HEK293 (cell line): ENCODE measurements around the gene CD207.

Source experiments
- CTCF ChIA-PET: fragments of 350-600 bp; formaldehyde crosslinking; extraction: SDS; loops from one replicate; lab custom pipeline; 2021; ENCODE audit warnings: antibody characterized with exemption; lab: Yijun Ruan, JAX
- POLR2A ChIA-PET: fragments of 300-600 bp; formaldehyde crosslinking; extraction: SDS; loops from one replicate; lab custom pipeline; 2020; ENCODE audit warnings: antibody characterized with exemption, inconsistent platforms; lab: Yijun Ruan, JAX
- H3K27ac ChIP-seq: fragments of 200-500 bp; sonication (Bioruptor generic); 2 replicates; pipeline ENCODE4 v1.5.1; 2014; ENCODE audit warnings: low read depth, low read length, control low read depth, inconsistent platforms; ENCODE audit errors: extremely low read depth
- H3K36me3 ChIP-seq, 2 experiments: fragments of 200-500 bp in 1 of 2; sonication (Bioruptor generic) in 1 of 2; 1 replicate in 1 of 2; 2 replicates in 1 of 2; pipeline ENCODE4 v1.5.1; 2014 to 2017; ENCODE audit warnings: inconsistent platforms in 2 of 2, low read length in 2 of 2; ENCODE audit not compliant: control insufficient read depth in 2 of 2, insufficient read depth in 1 of 2
- H3K4me1 ChIP-seq: fragments of 200-500 bp; sonication (Bioruptor generic); 2 replicates; pipeline ENCODE4 v1.5.1; 2014; ENCODE audit warnings: mild to moderate bottlenecking, low read length, inconsistent platforms; ENCODE audit not compliant: control insufficient read depth, insufficient read depth
- H3K4me3 ChIP-seq: 2 replicates; pipeline ENCODE4 v1.5.1; 2011; ENCODE audit warnings: low read depth, mild to moderate bottlenecking, control low read depth, low read length, moderate library complexity
- H3K9me3 ChIP-seq: fragments of 200-500 bp; sonication (Bioruptor generic); 2 replicates; pipeline ENCODE4 v1.5.1; 2014; ENCODE audit warnings: low read depth, low read length, inconsistent platforms; ENCODE audit not compliant: control insufficient read depth, insufficient read depth
- GLI2 ChIP-seq: fragments of 450-650 bp; formaldehyde crosslinking; IDR thresholded peaks from 2 replicates; pipeline ENCODE4; 2017; ENCODE audit warnings: missing biosample characterization, missing genetic modification characterization, low read depth, borderline replicate concordance
- GLIS1 ChIP-seq: fragments of 450-650 bp; formaldehyde crosslinking; IDR thresholded peaks from 2 replicates; pipeline ENCODE4 v1.5.1; 2016; ENCODE audit warnings: missing biosample characterization, missing genetic modification characterization
- HOXD13 ChIP-seq: sonication (generic); formaldehyde crosslinking; IDR thresholded peaks from 2 replicates; pipeline ENCODE4 v1.8.0; 2022; ENCODE audit warnings: missing genetic modification reagents, borderline replicate concordance
- PRDM2 ChIP-seq: fragments of 450-650 bp; formaldehyde crosslinking; IDR thresholded peaks from 2 replicates; pipeline ENCODE4 v1.5.1; 2016; ENCODE audit warnings: missing biosample characterization, missing genetic modification characterization, borderline replicate concordance
- YY1 ChIP-seq: fragments of 450-650 bp; formaldehyde crosslinking; IDR thresholded peaks from 2 replicates; pipeline ENCODE4 v1.5.1; 2018; ENCODE audit warnings: missing biosample characterization, missing genetic modification characterization
- YY2 ChIP-seq: fragments of 450-650 bp; formaldehyde crosslinking; IDR thresholded peaks from 2 replicates; pipeline ENCODE4 v1.5.1; 2016; ENCODE audit warnings: missing biosample characterization, missing genetic modification characterization
- ZFP41 ChIP-seq: fragments of 450-650 bp; formaldehyde crosslinking; IDR thresholded peaks from 2 replicates; pipeline ENCODE4 v1.5.1; 2016; ENCODE audit warnings: missing biosample characterization, missing genetic modification characterization, borderline replicate concordance
- ZNF140 ChIP-seq: fragments of 450-650 bp; formaldehyde crosslinking; IDR thresholded peaks from 2 replicates; pipeline ENCODE4 v1.5.1; 2016; ENCODE audit warnings: missing biosample characterization, missing genetic modification characterization
- ZNF18 ChIP-seq: fragments of 450-650 bp; formaldehyde crosslinking; IDR thresholded peaks from 2 replicates; pipeline ENCODE4 v1.5.1; 2016; ENCODE audit warnings: missing biosample characterization, missing genetic modification characterization
- ZNF211 ChIP-seq: fragments of 450-650 bp; formaldehyde crosslinking; IDR thresholded peaks from 2 replicates; pipeline ENCODE4 v1.5.1; 2016; ENCODE audit warnings: low read depth, missing biosample characterization, missing genetic modification characterization
- ZNF394 ChIP-seq: fragments of 450-650 bp; formaldehyde crosslinking; IDR thresholded peaks from 2 replicates; pipeline ENCODE4 v1.5.1; 2016; ENCODE audit warnings: missing biosample characterization, missing genetic modification characterization, mild to moderate bottlenecking, moderate library complexity, borderline replicate concordance
- ZNF596 ChIP-seq: fragments of 450-650 bp; IDR thresholded peaks from 2 replicates; pipeline ENCODE4 v1.5.0; 2018; ENCODE audit warnings: missing biosample characterization, mild to moderate bottlenecking, missing genetic modification characterization, moderate library complexity
- ZNF658 ChIP-seq: fragments of 450-650 bp; formaldehyde crosslinking; IDR thresholded peaks from 2 replicates; pipeline ENCODE4; 2016; ENCODE audit warnings: missing biosample characterization, missing genetic modification characterization
- ZNF747 ChIP-seq: fragments of 450-650 bp; formaldehyde crosslinking; IDR thresholded peaks from 2 replicates; pipeline ENCODE4 v1.5.1; 2016; ENCODE audit warnings: missing biosample characterization, missing genetic modification characterization
- ZNF777 ChIP-seq: fragments of 450-650 bp; formaldehyde crosslinking; IDR thresholded peaks from 2 replicates; pipeline ENCODE4 v1.5.1; 2017; ENCODE audit warnings: missing biosample characterization, missing genetic modification characterization, borderline replicate concordance
- ZNF792 ChIP-seq: fragments of 450-650 bp; formaldehyde crosslinking; IDR thresholded peaks from 2 replicates; pipeline ENCODE4 v1.5.1; 2016; ENCODE audit warnings: missing biosample characterization, missing genetic modification characterization
- ZSCAN23 ChIP-seq: fragments of 450-650 bp; formaldehyde crosslinking; IDR thresholded peaks from 2 replicates; pipeline ENCODE4 v1.5.1; 2016; ENCODE audit warnings: missing biosample characterization, missing genetic modification characterization
- TF ChIP-seq, protein P1 (sequence below): fragments of 450-650 bp; formaldehyde crosslinking; IDR thresholded peaks from 2 replicates; pipeline ENCODE4 v1.5.1; 2016; ENCODE audit warnings: missing biosample characterization, missing genetic modification characterization, borderline replicate concordance
- TF ChIP-seq, protein P2 (sequence below): fragments of 450-650 bp; formaldehyde crosslinking; optimal IDR thresholded peaks from 2 replicates; pipeline ENCODE3; 2016; ENCODE audit warnings: missing biosample characterization, mild to moderate bottlenecking, missing genetic modification characterization
- TF ChIP-seq, protein P3 (sequence below): fragments of 450-650 bp; formaldehyde crosslinking; IDR thresholded peaks from 2 replicates; pipeline ENCODE4 v1.5.1; 2016; ENCODE audit warnings: missing biosample characterization, missing genetic modification characterization
- TF ChIP-seq, protein P4 (sequence below): fragments of 450-650 bp; formaldehyde crosslinking; IDR thresholded peaks from 2 replicates; pipeline ENCODE4 v1.5.1; 2016; ENCODE audit warnings: missing biosample characterization, missing genetic modification characterization

Gene CD207

GRCh38 chr2:70830366-70830765 lies 5.2 kb downstream of the CD207 start (continued):
- TF ChIP-seq YY2: no peak
- no peak for TF ChIP-seq ZNF747 (tag by site-specific recombination)
- TF ChIP-seq, protein P1, sequence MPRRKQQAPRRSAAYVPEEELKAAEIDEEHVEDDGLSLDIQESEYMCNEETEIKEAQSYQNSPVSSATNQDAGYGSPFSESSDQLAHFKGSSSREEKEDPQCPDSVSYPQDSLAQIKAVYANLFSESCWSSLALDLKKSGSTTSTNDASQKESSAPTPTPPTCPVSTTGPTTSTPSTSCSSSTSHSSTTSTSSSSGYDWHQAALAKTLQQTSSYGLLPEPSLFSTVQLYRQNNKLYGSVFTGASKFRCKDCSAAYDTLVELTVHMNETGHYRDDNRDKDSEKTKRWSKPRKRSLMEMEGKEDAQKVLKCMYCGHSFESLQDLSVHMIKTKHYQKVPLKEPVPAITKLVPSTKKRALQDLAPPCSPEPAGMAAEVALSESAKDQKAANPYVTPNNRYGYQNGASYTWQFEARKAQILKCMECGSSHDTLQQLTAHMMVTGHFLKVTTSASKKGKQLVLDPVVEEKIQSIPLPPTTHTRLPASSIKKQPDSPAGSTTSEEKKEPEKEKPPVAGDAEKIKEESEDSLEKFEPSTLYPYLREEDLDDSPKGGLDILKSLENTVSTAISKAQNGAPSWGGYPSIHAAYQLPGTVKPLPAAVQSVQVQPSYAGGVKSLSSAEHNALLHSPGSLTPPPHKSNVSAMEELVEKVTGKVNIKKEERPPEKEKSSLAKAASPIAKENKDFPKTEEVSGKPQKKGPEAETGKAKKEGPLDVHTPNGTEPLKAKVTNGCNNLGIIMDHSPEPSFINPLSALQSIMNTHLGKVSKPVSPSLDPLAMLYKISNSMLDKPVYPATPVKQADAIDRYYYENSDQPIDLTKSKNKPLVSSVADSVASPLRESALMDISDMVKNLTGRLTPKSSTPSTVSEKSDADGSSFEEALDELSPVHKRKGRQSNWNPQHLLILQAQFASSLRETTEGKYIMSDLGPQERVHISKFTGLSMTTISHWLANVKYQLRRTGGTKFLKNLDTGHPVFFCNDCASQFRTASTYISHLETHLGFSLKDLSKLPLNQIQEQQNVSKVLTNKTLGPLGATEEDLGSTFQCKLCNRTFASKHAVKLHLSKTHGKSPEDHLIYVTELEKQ (tag by site-specific recombination): no peak
- TF ChIP-seq ZNF211: no peak
- TF ChIP-seq GLI2 (tag by site-specific recombination): no peak

DNA sequence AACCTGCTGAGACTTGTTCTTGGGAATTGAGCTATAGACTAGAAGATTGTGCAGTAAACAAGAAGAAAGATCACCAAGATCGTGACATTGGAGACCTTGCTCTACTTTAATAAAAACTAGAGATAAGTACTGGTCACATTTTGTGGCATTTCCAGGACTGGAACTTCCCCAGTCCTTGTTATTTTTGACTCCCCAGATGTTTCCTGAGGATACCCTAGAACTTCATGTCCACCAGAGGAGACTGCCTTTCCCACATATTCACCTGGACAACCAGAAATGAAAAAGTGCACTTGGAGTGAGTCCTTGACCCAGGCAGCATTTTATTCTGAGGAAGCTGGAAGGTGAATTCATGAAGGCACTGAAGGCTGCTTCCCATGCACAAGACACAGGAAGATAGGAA lies 5.7 kb downstream of the CD207 start:
- no peak overlapping the region for H3K27ac ChIP-seq
- no peaks in the 10 kb centered on the region for H3K4me1 ChIP-seq
- CTCF ChIA-PET: interaction anchor here (0.7 to 0.9 kb wide), 3 partner anchors 41 to 92 kb away, joined by 3 read pairs; no protein-coding TSS in a partner anchor
- H3K9me3 ChIP-seq: no peaks in the 10 kb centered on the region
- peaks cover 0 to 10% of the 10 kb centered on the region in 2 experiments; a peak in 1 of 3 replicates for H3K36me3 ChIP-seq
- no peak overlapping the region for H3K4me3 ChIP-seq
- POLR2A ChIA-PET: no interaction called here
- TF ChIP-seq, protein P2, sequence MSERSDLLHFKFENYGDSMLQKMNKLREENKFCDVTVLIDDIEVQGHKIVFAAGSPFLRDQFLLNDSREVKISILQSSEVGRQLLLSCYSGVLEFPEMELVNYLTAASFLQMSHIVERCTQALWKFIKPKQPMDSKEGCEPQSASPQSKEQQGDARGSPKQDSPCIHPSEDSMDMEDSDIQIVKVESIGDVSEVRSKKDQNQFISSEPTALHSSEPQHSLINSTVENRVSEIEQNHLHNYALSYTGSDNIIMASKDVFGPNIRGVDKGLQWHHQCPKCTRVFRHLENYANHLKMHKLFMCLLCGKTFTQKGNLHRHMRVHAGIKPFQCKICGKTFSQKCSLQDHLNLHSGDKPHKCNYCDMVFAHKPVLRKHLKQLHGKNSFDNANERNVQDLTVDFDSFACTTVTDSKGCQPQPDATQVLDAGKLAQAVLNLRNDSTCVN: no peak
- TF ChIP-seq YY1 (tag by site-specific recombination) (no peak), ZSCAN23 (tag by site-specific recombination) (no peak), ZNF777 (no peak), ZNF140 (tag by site-specific recombination) (no peak), PRDM2 (tag by site-specific recombination) (no peak), HOXD13 (CRISPR knock-in tag) (no peak), ZNF394 (tag by site-specific recombination) (no peak), ZNF596 (tag by site-specific recombination) (no peak), ZNF792 (tag by site-specific recombination) (no peak), GLIS1 (tag by site-specific recombination) (no peak), ZFP41 (tag by site-specific recombination) (no peak), ZNF658 (tag by site-specific recombination) (no peak), ZNF18 (tag by site-specific recombination) (no peak)
- TF ChIP-seq, protein P3, sequence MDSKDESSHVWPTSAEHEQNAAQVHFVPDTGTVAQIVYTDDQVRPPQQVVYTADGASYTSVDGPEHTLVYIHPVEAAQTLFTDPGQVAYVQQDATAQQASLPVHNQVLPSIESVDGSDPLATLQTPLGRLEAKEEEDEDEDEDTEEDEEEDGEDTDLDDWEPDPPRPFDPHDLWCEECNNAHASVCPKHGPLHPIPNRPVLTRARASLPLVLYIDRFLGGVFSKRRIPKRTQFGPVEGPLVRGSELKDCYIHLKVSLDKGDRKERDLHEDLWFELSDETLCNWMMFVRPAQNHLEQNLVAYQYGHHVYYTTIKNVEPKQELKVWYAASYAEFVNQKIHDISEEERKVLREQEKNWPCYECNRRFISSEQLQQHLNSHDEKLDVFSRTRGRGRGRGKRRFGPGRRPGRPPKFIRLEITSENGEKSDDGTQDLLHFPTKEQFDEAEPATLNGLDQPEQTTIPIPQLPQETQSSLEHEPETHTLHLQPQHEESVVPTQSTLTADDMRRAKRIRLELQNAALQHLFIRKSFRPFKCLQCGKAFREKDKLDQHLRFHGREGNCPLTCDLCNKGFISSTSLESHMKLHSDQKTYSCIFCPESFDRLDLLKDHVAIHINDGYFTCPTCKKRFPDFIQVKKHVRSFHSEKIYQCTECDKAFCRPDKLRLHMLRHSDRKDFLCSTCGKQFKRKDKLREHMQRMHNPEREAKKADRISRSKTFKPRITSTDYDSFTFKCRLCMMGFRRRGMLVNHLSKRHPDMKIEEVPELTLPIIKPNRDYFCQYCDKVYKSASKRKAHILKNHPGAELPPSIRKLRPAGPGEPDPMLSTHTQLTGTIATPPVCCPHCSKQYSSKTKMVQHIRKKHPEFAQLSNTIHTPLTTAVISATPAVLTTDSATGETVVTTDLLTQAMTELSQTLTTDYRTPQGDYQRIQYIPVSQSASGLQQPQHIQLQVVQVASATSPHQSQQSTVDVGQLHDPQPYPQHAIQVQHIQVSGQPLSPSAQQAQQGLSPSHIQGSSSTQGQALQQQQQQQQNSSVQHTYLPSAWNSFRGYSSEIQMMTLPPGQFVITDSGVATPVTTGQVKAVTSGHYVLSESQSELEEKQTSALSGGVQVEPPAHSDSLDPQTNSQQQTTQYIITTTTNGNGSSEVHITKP: no peak
- TF ChIP-seq, protein P4, sequence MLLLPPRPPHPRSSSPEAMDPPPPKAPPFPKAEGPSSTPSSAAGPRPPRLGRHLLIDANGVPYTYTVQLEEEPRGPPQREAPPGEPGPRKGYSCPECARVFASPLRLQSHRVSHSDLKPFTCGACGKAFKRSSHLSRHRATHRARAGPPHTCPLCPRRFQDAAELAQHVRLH (tag by site-specific recombination): no peak
